ENCODE results near the gene KIZ.

KIZ gene

GRCh38 chr20:21125849-21126580 is at the start of gene KIZ:
KIZ (plus strand) TSS chr20:21126082; CDS start chr20:21126116, 34 bp downstream.
- FAIRE-seq: no peak

GRCh38 chr20:21077809-21078345 is 48.0 kb upstream of the KIZ start:
- FAIRE-seq: no peak

GRCh38 chr20:21082584-21082983 is 43.3 kb upstream of the KIZ start:
- no peak for FAIRE-seq

GRCh38 chr20:21083825-21084325 is 42.0 kb upstream of the KIZ start:
- no peak for FAIRE-seq

GRCh38 chr20:21087862-21088540 is 37.9 kb upstream of the KIZ start:
- no peak for FAIRE-seq

GRCh38 chr20:21089391-21089790 is 36.5 kb upstream of the KIZ start:
- FAIRE-seq: no peak

- no peak for FAIRE-seq
These were observed 35.7 kb upstream of the KIZ start for GRCh38 chr20:21090111-21090618.

GRCh38 chr20:21090721-21091120 is 35.2 kb upstream of the KIZ start:
- no peak for FAIRE-seq

- FAIRE-seq: no peak
These were observed 33.1 kb upstream of the KIZ start for GRCh38 chr20:21092806-21093205.

GRCh38 chr20:21096321-21097043 is 29.4 kb upstream of the KIZ start:
- no peak for FAIRE-seq

GRCh38 chr20:21099751-21100577 is 25.9 kb upstream of the KIZ start:
- no peak for FAIRE-seq

- FAIRE-seq: no peak
These were observed 25.1 kb upstream of the KIZ start for GRCh38 chr20:21100578-21101452.

GRCh38 chr20:21101453-21101931 is 24.4 kb upstream of the KIZ start:
- FAIRE-seq: no peak

- no peak for FAIRE-seq
These were observed 23.8 kb upstream of the KIZ start for GRCh38 chr20:21101932-21102575.

- no peak for FAIRE-seq
These were observed 23.1 kb upstream of the KIZ start for GRCh38 chr20:21102603-21103311.

GRCh38 chr20:21103582-21104465 is 22.1 kb upstream of the KIZ start:
- FAIRE-seq: no peak

- FAIRE-seq: no peak
These were observed 21.5 kb upstream of the KIZ start for GRCh38 chr20:21104466-21104761.

GRCh38 chr20:21104921-21105320 is 21.0 kb upstream of the KIZ start:
- FAIRE-seq: no peak
